ENCODE results near the gene UBASH3B. TPM values are rescaled to one million over a fixed set of nuclear protein-coding genes. Genes with fewer than 3 reads are reported as not detected.

UBASH3B gene
- total RNA-seq, 4 donors from 2014 or later: 1.8 to 6.6 (median 3.4) TPM

- H3K27me3 ChIP-seq: peaks cover 15% of the 10 kb centered on the region
These were observed 177.4 kb downstream of the UBASH3B start for GRCh38 chr11:122832721-122833470.

GRCh38 chr11:122833846-122834464, 178.4 kb downstream of the UBASH3B start:
- Histone ChIP-seq H3K9me3 (no peaks in the 10 kb centered on the region), H3K27ac (no peak overlapping the region), H3K36me3 (no peaks in the 10 kb centered on the region), H3K4me1 (no peaks in the 10 kb centered on the region), H3K4me3 (no peak overlapping the region), H3K27me3 (peaks cover 15% of the 10 kb centered on the region)
- 72 to 88% methylated on average over 5 to 7 of the region's 7 CpGs for WGBS, 2 donors (ENCODE audit: low coverage in 1 of 2)
- ATAC-seq: no peak
- TF ChIP-seq EP300 (IDR thresholded peaks at IDR 0.05): no peak
- no peak for TF ChIP-seq POLR2A (IDR thresholded peaks at IDR 0.05)
- no peak for TF ChIP-seq POLR2AphosphoS5 (IDR thresholded peaks at IDR 0.05)

More at GRCh38 chr11:122832721-122833470, 177.4 kb downstream of the UBASH3B start:
- H3K36me3 ChIP-seq: no peaks in the 10 kb centered on the region
- H3K4me3 ChIP-seq: no peak overlapping the region
- H3K27ac ChIP-seq: no peak overlapping the region
- WGBS, 2 donors (ENCODE audit: low coverage in 1 of 2): 74 to 76% methylated on average over 5 to 6 of the region's 6 CpGs
- H3K9me3 ChIP-seq: no peaks in the 10 kb centered on the region
- no peaks in the 10 kb centered on the region for H3K4me1 ChIP-seq
- no peak for ATAC-seq
- no peak for TF ChIP-seq POLR2AphosphoS5 (IDR thresholded peaks at IDR 0.05)
- TF ChIP-seq POLR2A (IDR thresholded peaks at IDR 0.05): no peak
- TF ChIP-seq EP300 (IDR thresholded peaks at IDR 0.05): no peak
- TF ChIP-seq, protein P1, sequence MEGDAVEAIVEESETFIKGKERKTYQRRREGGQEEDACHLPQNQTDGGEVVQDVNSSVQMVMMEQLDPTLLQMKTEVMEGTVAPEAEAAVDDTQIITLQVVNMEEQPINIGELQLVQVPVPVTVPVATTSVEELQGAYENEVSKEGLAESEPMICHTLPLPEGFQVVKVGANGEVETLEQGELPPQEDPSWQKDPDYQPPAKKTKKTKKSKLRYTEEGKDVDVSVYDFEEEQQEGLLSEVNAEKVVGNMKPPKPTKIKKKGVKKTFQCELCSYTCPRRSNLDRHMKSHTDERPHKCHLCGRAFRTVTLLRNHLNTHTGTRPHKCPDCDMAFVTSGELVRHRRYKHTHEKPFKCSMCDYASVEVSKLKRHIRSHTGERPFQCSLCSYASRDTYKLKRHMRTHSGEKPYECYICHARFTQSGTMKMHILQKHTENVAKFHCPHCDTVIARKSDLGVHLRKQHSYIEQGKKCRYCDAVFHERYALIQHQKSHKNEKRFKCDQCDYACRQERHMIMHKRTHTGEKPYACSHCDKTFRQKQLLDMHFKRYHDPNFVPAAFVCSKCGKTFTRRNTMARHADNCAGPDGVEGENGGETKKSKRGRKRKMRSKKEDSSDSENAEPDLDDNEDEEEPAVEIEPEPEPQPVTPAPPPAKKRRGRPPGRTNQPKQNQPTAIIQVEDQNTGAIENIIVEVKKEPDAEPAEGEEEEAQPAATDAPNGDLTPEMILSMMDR (IDR thresholded peaks at IDR 0.05): no peak

DNA sequence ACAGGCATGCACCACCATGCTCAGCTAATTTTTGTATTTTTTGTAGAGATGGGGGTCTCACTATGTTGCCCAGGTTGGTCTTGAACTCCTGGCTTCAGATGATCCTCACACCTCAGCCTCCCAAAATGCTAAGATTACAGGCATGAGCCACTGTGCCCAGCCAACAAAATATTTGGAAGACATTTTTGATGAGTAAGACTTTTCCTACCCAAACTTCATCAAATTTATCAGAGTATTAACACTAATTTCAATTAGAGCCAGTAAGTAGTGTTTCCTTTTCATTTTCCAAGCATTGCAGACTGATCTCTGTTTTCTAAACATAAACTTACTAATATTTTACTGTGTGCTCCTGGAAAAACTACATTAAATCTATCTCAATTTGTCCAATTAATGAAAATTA, 181.4 kb downstream of the UBASH3B start:
- TF ChIP-seq, protein P1 (IDR thresholded peaks at IDR 0.05): no peak
- TF ChIP-seq POLR2A (IDR thresholded peaks at IDR 0.05) (no peak), POLR2AphosphoS5 (IDR thresholded peaks at IDR 0.05) (no peak), EP300 (IDR thresholded peaks at IDR 0.05) (no peak)
- no peak for ATAC-seq
- Histone ChIP-seq H3K4me1 (no peaks in the 10 kb centered on the region), H3K9me3 (no peaks in the 10 kb centered on the region), H3K27ac (no peak overlapping the region), H3K27me3 (peaks cover 15% of the 10 kb centered on the region), H3K36me3 (no peaks in the 10 kb centered on the region), H3K4me3 (no peak overlapping the region)

DNA sequence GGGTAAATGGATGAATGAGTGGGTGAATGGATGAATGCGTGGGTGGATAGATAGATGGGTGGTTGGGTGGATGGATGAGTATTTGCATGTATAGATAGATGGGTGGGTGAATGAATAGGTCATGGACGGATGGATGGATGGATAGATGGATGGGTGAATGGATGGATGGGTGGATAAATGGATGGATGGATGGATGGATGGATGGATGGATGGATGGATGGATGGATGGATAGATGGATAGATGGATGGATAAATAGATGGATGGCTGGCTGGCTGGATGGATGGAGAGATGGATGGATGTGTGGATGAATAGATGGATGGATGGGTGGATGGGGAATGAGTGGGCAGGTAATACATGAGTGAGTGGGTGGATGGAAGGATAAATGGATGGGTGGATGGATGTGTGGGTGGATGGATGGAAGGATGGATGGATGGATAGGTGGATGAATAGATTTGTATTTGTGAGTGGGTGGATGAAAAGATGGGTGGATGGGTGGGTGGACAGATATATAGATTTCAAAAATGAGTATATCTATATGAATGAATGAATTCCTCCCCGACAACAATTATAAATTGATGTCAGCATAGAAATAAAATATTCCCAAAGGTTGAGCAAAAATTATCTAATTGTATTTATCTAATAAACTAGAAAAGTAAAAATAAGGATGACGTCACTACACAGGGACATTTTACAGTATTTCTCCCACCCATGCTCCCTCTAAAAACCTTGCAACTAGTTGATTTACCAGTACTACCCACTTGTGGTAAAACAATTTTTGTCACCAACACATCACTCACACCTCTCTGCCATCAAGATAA, 182.2 kb downstream of the UBASH3B start:
- TF ChIP-seq POLR2AphosphoS5 (IDR thresholded peaks at IDR 0.05) (no peak), EP300 (IDR thresholded peaks at IDR 0.05) (no peak), POLR2A (IDR thresholded peaks at IDR 0.05) (no peak)
- TF ChIP-seq, protein P1 (IDR thresholded peaks at IDR 0.05): no peak
- no peak for ATAC-seq
- WGBS, 2 donors (ENCODE audit: low coverage in 1 of 2): 77 to 94% methylated on average over 4 of the region's 4 CpGs

More for the DNA sequence above, 182.2 kb downstream of the UBASH3B start:
- no peak overlapping the region for H3K27ac ChIP-seq
- H3K27me3 ChIP-seq: peaks cover 15% of the 10 kb centered on the region
- no peaks in the 10 kb centered on the region for H3K9me3 ChIP-seq
- H3K4me3 ChIP-seq: no peak overlapping the region
- H3K4me1 ChIP-seq: no peaks in the 10 kb centered on the region
- H3K36me3 ChIP-seq: no peaks in the 10 kb centered on the region

Data from gastroesophageal sphincter (tissue), 4 donors.